Measurements from ENCODE around the gene PXDN.
"Not testable (repeated sequence)": the region's sequence is repeated elsewhere in the genome, so short reads cannot be mapped to it uniquely, and the experiment has no call there.

The PXDN gene

DNA sequence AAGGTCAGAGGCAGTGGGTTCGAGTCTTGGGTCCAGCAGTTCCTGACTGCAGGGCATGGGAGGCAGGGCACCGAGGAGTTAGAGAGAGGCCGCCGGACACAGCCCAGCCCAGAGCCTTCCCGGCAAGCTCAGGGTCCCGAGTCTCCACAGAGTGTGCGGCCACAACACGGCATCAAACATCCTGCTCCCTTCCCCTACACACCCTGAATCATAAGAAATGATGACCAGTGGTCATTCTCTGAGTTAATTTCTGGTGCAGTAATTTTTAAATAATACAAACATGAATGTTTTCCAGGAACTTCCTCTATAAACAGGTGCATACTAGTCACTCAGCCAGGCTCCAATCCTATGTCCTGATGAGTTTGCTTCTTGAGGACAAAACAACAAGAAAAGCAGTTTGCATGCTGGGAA is 118.0 kb downstream of the PXDN start:
- TF ChIP-seq, protein P1, sequence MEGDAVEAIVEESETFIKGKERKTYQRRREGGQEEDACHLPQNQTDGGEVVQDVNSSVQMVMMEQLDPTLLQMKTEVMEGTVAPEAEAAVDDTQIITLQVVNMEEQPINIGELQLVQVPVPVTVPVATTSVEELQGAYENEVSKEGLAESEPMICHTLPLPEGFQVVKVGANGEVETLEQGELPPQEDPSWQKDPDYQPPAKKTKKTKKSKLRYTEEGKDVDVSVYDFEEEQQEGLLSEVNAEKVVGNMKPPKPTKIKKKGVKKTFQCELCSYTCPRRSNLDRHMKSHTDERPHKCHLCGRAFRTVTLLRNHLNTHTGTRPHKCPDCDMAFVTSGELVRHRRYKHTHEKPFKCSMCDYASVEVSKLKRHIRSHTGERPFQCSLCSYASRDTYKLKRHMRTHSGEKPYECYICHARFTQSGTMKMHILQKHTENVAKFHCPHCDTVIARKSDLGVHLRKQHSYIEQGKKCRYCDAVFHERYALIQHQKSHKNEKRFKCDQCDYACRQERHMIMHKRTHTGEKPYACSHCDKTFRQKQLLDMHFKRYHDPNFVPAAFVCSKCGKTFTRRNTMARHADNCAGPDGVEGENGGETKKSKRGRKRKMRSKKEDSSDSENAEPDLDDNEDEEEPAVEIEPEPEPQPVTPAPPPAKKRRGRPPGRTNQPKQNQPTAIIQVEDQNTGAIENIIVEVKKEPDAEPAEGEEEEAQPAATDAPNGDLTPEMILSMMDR (IDR thresholded peaks at IDR 0.05; ENCODE audit: control insufficient read depth, extremely low read depth, insufficient read depth): no peak
- no peak overlapping the region for H3K4me3 ChIP-seq (ENCODE audit: low read depth, low read length)
- DNase-seq (ENCODE audit: low read depth): peak; percentile 39

DNA sequence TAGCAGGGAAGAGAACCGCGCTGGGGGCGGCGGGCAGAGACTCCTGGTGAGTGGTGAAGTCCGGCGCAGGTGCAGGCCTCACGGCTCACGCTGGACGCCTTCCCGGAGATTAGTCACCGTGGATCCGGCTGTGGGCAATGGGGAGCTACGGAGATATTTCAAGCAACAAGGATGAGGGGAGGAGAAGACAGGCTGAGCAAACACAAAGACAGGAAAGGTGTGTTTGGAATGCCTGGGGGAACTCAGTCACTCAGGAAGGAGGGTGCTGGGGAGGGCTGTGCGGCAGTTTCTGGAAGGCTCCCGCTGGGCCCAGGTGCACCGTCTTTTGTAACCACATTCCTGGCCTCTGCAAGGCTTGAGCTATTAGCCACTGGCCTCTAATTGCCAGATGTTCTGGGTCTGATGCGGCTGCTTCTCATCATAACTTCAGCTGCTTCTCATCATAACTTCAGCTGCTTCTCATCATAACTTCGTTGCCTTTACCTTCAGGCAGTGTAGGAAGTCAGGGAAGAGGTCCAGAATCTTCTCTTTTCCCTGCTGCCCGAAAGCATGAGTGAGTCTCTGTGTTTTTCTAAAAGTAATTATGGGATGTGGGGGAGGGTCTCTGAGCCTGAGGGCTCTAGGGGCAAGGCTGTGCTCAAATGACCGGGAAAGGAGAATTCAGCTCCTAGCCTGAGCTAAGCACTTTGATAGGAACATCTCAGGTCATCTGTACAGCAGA is 118.9 kb downstream of the PXDN start:
- peak; percentile 90 for DNase-seq (ENCODE audit: low read depth)
- H3K4me3 ChIP-seq (ENCODE audit: low read depth, low read length): peak overlapping the region; percentile 10; the same call in 1 of the 2 replicates

DNA sequence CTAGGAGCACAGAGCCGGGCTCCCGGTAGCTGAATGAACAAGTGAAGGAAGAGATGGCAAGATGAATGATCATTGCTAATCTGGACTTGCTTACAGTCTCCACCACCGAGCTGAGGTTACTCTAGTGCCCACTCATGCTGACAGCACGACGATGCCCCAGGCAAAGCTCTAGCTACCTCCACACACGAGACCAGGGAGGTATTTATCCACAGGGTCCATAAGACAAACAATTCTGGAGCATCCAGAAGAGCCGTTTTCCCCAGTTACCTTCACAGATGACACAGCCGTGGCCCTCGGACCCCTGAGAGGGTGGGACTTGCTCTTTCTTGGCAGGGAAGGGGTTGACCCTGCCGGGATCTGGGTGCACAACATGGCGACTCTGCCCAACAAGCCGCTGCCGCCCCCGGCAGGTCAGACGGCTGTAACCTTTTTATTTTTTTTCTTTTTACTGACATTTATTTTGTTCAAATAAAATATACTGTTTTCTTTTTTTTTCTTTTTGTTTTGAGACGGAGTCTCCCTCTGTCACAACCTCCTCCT is 120.3 kb downstream of the PXDN start:
- H3K4me3 ChIP-seq (ENCODE audit: low read depth, low read length): no peak overlapping the region
- TF ChIP-seq, protein P1 (IDR thresholded peaks at IDR 0.05; ENCODE audit: control insufficient read depth, extremely low read depth, insufficient read depth): no peak
- no peak for DNase-seq (ENCODE audit: low read depth)

More for the DNA sequence above, 118.9 kb downstream of the PXDN start:
- TF ChIP-seq, protein P1 (IDR thresholded peaks at IDR 0.05; ENCODE audit: control insufficient read depth, extremely low read depth, insufficient read depth): no peak

DNA sequence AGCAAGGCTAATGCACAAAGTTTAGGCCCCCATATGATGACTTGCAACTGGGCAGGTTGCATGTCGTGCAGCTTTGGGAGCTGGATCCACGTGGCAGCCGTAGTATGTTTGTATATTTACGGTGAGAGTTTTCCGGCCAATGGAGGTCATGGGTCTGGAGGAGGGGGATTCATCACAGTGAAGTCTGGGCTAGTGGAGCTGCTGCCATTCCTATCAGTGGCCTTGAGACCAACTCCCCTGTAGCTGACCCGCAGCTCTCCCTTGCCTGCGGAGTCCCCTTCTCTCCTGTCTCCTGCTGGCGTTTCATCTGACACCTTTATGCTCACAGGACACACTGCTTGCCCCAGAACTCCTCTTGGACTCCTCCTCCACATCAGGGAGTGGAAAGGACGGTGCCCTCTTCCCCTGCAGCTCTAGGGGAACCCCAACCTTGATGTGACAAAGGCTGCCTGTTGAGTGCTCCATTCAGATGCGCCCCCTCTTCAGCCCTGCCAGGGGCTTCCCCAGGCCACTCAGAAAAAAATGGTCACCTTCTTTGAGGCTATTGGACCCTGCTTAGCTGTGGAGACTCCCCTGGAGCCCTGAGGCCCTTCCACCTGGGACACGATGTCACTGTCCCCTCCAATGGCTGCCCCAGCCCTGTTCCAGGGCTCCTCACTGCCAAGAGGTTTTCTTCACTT is 121.7 kb downstream of the PXDN start:
- DNase-seq (ENCODE audit: low read depth): no peak

DNA sequence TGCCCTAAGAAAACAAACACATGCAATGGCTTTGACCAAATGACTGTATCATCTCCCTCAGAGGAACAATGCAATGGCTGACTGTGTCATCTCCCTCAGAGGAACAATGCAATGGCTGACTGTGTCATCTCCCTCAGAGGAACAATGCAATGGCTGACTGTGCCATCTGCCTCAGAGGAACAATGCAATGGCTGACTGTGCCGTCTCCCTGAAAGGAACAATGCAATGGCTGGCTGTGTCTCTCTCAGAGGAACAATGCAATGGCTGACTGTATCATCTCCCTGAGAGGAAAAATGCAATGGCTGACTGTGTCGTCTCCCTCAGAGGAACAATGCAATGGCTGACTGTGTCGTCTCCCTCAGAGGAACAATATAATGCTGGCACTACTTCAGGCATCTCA is 122.3 kb downstream of the PXDN start:
- not testable (repeated sequence) for DNase-seq (ENCODE audit: low read depth)

More for the DNA sequence above, 121.7 kb downstream of the PXDN start:
- H3K4me3 ChIP-seq (ENCODE audit: low read depth, low read length): no peak overlapping the region
- TF ChIP-seq, protein P1 (IDR thresholded peaks at IDR 0.05; ENCODE audit: control insufficient read depth, extremely low read depth, insufficient read depth): no peak

DNA sequence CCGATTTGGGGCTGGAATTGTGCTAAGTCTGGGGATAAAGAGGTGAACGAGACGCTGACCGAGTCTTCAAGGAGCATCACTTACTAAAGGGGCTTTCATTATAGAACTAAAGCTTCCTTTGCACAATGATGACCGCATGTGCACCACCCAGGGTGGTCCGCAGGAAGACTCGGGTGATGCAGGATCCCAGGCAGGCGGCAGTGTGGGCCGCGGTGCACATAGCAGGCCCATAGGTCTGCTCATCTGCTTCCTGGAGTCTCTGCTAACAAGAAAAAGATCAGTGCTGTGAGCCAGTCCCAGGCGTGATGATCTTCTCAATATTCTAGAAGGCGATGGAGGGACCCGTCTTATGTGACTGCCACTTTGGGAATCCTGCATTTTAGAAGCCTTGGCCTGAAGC is 122.8 kb downstream of the PXDN start:
- DNase-seq (ENCODE audit: low read depth): no peak
- TF ChIP-seq, protein P1 (IDR thresholded peaks at IDR 0.05; ENCODE audit: control insufficient read depth, extremely low read depth, insufficient read depth): no peak
- no peak overlapping the region for H3K4me3 ChIP-seq (ENCODE audit: low read depth, low read length)

More for the DNA sequence above, 122.3 kb downstream of the PXDN start:
- not testable (repeated sequence) for H3K4me3 ChIP-seq (ENCODE audit: low read depth, low read length)

DNA sequence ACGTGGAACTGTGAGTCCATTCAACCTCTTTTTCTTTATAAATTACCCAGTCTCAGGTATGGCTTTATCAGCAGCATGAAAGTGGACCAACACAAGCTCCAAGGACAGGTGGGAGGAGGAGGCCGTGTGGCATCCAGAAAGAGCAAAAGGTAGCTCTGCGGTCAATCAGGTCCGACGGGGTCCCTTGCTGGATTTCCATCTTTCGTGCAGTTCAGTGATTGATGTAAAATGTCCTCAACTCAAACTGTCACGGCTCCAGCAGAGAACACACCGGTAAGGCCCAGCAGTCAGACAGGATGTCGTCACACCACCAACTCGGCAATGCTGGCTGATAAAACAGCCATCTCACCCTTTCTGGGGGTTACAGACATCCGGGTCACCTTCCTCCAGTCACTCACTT is 123.3 kb downstream of the PXDN start:
- H3K4me3 ChIP-seq (ENCODE audit: low read depth, low read length): no peak overlapping the region
- no peak for DNase-seq (ENCODE audit: low read depth)
- TF ChIP-seq, protein P1 (IDR thresholded peaks at IDR 0.05; ENCODE audit: control insufficient read depth, extremely low read depth, insufficient read depth): no peak
